A172 (cell line): ENCODE data around the gene NRF1. TPM values are rescaled to one million over a fixed set of nuclear protein-coding genes. Genes with fewer than 3 reads are reported as not detected.
A peak's percentile ranks its signal among the peaks of the same experiment; 100 is the strongest.

ENCODE experiments used
- DNase-seq: peaks from one replicate; pipeline ENCODE4 v3.0.0-alpha.2; 2015; ENCODE audit warnings: low spot score
- total RNA-seq: library from RNA; depleted of rRNA; stranded (reverse); fragments of >200 nt; shearing (Covaris generic); gene quantifications from 2 replicates; pipeline ENCODE4 v1.2.3, GENCODE V29; 2014; rRNA removed

NRF1 gene
- total RNA-seq, 1 experiment from 2014 or later = 6.0 TPM

GRCh38 chr7:129801882-129802281 lies 190.4 kb downstream of the NRF1 start:
- peak; percentile 8 for DNase-seq

DNA sequence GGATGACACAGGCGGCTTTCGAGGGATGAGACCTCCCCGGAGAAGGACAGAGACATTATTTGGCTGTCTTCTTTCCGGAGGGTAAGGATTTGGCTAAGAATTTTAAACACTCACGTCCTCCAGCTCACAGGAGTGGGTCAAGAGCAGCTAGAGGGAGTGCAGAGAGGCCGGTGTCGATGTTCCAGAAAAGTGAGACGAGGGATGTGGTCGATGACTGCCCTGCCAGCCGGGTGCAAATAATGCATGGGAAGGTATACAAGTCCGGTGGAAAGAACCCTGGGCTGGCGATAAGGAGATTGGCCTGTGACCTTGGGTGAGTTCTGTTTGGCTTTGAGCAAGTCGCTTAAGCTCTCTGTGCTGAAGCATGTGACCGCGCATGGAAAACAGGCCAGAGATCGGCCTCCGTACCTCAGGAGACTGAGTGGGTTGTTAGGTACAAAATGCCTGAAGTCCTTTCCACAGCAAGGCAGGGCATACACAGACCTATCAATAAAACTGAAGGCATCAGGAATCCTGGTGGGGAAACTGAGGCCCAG lies 192.1 kb downstream of the NRF1 start:
- DNase-seq = no peak

- no peak for DNase-seq
These were observed 192.8 kb downstream of the NRF1 start for GRCh38 chr7:129804111-129804889.

DNA sequence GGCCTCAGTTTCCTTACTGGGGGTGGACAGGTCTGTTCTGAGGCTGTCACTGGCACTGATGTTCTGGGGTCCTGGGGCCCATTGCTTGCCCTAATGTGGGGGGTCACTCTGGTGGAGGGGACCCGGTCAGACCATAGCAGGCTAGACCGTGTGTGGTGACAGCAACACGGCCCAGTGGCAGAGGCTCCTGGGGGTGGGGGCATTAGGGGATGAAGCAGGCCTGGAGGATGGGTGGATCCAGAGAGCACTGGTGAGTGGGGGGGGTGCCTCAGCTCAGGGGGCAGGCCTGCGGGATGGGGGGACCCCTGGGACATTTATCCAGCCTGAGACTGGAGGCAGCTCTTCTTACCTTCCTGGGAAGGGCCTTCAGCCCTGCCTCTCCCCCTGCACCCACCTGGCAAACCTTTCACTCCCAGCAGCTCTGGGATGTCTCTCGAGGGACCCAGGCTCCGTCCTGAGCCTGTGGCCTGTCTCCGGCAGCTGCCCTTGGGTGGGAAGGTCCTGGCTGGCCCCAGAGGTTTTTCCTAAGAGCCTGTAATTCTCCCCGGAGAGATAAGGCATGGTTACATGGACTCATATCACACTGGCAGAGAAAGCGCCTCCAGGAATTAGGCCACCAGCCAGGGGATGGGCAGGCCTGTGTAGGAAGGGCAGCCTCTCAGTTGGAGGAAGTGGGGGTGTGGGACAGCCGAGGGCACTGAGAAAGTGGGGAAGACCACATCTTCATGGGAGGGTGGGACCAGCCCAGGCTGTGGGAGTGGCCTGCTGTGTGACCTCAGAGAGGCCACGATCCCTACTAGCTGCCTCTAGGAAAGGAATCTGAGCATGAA lies 193.6 kb downstream of the NRF1 start:
- peak; percentile 26 for DNase-seq

Other genes with a start within 250 kb of the NRF1 start
- gene STRIP2, start 177.3 kb upstream of the NRF1 start, total RNA-seq = 4.2 and 6.3 TPM in 2 replicates
- gene SMKR1, start 109.2 kb upstream of the NRF1 start, total RNA-seq = 0.84 and 4.6 TPM in 2 replicates